NCI-H510A treated with DMSO at 0.1 percent for 48 hours (cell line): ENCODE data around the gene CROCC2.

Experiments
- DNase-seq: peaks from one replicate; lab custom pipeline; 2025; lab: John Stamatoyannopoulos, UW

The CROCC2 gene

GRCh38 chr2:240891492-240892340 is 14.4 kb upstream of the CROCC2 start:
- no peak for DNase-seq

GRCh38 chr2:240892356-240892755 is 13.8 kb upstream of the CROCC2 start:
- DNase-seq = no peak

GRCh38 chr2:240892925-240893324 is 13.2 kb upstream of the CROCC2 start:
- no peak for DNase-seq

GRCh38 chr2:240893363-240893844 is 12.7 kb upstream of the CROCC2 start:
- DNase-seq = peak; percentile 29

- DNase-seq = no peak
Observed at GRCh38 chr2:240894006-240894405, 12.1 kb upstream of the CROCC2 start.

- no peak for DNase-seq
Observed at GRCh38 chr2:240894836-240895558, 11.1 kb upstream of the CROCC2 start.

GRCh38 chr2:240895656-240896388 is 10.3 kb upstream of the CROCC2 start, which contains the start of gene MAB21L4:
MAB21L4 (minus strand) TSS chr2:240896156; CDS start chr2:240895997, 159 bp downstream.
- peak; percentile 59 for DNase-seq

- DNase-seq = no peak
Observed at GRCh38 chr2:240896394-240896793, 9.7 kb upstream of the CROCC2 start.

GRCh38 chr2:240896871-240897692 is 9.1 kb upstream of the CROCC2 start:
- DNase-seq = peak; percentile 77

GRCh38 chr2:240898108-240898730 is 7.9 kb upstream of the CROCC2 start:
- peak; percentile 18 for DNase-seq

- no peak for DNase-seq
Observed at GRCh38 chr2:240898731-240899467, 7.2 kb upstream of the CROCC2 start.

- no peak for DNase-seq
Observed at GRCh38 chr2:240899468-240899865, 6.7 kb upstream of the CROCC2 start.

GRCh38 chr2:240900141-240900860 is 5.8 kb upstream of the CROCC2 start:
- no peak for DNase-seq

- DNase-seq = no peak
Observed at GRCh38 chr2:240901986-240902614, 4.0 kb upstream of the CROCC2 start.

- no peak for DNase-seq
Observed at GRCh38 chr2:240902615-240903041, 3.5 kb upstream of the CROCC2 start.

- DNase-seq = no peak
Observed at GRCh38 chr2:240903191-240904060, 2.7 kb upstream of the CROCC2 start.

- no peak for DNase-seq
Observed at GRCh38 chr2:240904216-240905175, 1.6 kb upstream of the CROCC2 start.
